Heart right ventricle (tissue), 16 donors: Measurements from ENCODE around the gene CCDC88A. TPM values are rescaled to one million over a fixed set of nuclear protein-coding genes. Genes with fewer than 3 reads are reported as not detected.
"Not testable (repeated sequence)": the region's sequence is repeated elsewhere in the genome, so short reads cannot be mapped to it uniquely, and the experiment has no call there.

ENCODE experiments used
- ATAC-seq, 8 donors: fragments of 200-7000 bp; cut with Tn5 transposase; one replicate each; pipeline ENCODE4 v1.9.1; 2020; ENCODE audit warnings: mild to moderate bottlenecking in 8 of 8, moderate library complexity in 8 of 8, moderate number of reproducible peaks in 1 of 8
- DNase-seq, 2 donors: peaks; one replicate each; pipeline ENCODE4 v3.0.0-alpha.2; 2020
- H3K27ac ChIP-seq, 10 donors: fragments of 200-600 bp; sonication (generic) in 2 of 10; one replicate each; pipeline versions ENCODE4 v1.5.0 to v1.8.0; 2020 to 2022; ENCODE audit warnings: mild to moderate bottlenecking in 3 of 10
- H3K27me3 ChIP-seq, 7 donors: fragments of 200-600 bp; one replicate each; pipeline ENCODE4 v1.8.0; 2021 to 2022; ENCODE audit warnings: mild to moderate bottlenecking in 2 of 7
- H3K36me3 ChIP-seq, 9 donors: fragments of 200-600 bp; sonication (generic) in 1 of 9; one replicate each; pipeline versions ENCODE4 v1.5.0 to v1.8.0; 2020 to 2022; ENCODE audit warnings: mild to moderate bottlenecking in 2 of 9
- H3K4me1 ChIP-seq, 9 donors: fragments of 200-600 bp; sonication (generic) in 1 of 9; one replicate each; pipeline versions ENCODE4 v1.5.0 to v1.8.0; 2020 to 2022; ENCODE audit warnings: mild to moderate bottlenecking in 4 of 9
- H3K4me3 ChIP-seq, 10 donors: fragments of 200-600 bp; sonication (generic) in 2 of 10; one replicate each; pipeline versions ENCODE4 v1.5.0 to v1.8.0; 2020 to 2022; ENCODE audit warnings: mild to moderate bottlenecking in 7 of 10, moderate library complexity in 2 of 10
- H3K9me3 ChIP-seq, 11 donors: fragments of 200-600 bp in 10 of 11; sonication (generic) in 2 of 11; one replicate each; pipeline versions ENCODE4 v1.5.0 to v1.8.0; 2013 to 2022; ENCODE audit warnings: mild to moderate bottlenecking in 2 of 11, control low read depth in 1 of 11, moderate library complexity in 1 of 11
- CTCF ChIP-seq, 9 donors: fragments of 200-600 bp; sonication (generic) in 2 of 9; IDR thresholded peaks; one replicate each; pipeline versions ENCODE4 v1.5.0 to v1.8.0; 2021 to 2022; ENCODE audit warnings: antibody characterized with exemption in 9 of 9, mild to moderate bottlenecking in 5 of 9, moderate library complexity in 1 of 9
- WGBS, 2 donors: extraction: QIAGEN DNeasy Blood & Tissue Kit; methylation state at CpG; one replicate each; pipeline ENCODE4 v1.1.7; 2013; ENCODE audit warnings: inconsistent platforms in 1 of 2; 5-methylcytosine and 5-hydroxymethylcytosine counted together
- intact Hi-C, 10 donors: fragments of 100-400 bp; cut with DNase I; formaldehyde crosslinking; loops; one replicate each; pipeline versions ENCODE4 v1.11.1 to v1.14.2; 2022
- polyA plus RNA-seq, 2 donors: library from polyadenylated mRNA; stranded (reverse); fragments of 200-250 nt; gene quantifications; one replicate each; pipeline ENCODE4 v1.2.3, GENCODE V29; 2013
- total RNA-seq, 10 donors: library from RNA; stranded (reverse); fragmentation: NEBNext Ultra II Directional in 3 of 10; extraction: Animal tissue kit (Norgen Biotek cat#: 25700) in 3 of 10; gene quantifications; one replicate each; pipeline versions ENCODE4 v1.2.1 to v1.2.4, GENCODE V29; 2021 to 2023
- donor health status: Arrhythmogenic right ventricular cardiomyopathy.
- donor health status: ischemic (EF 13 %, LVEDD 7.1; RV severe dilation, severe dysfunction).
- donor health status: healthy with polysubstance abuse.
- donor health status: DM: no; HTN: yes; CAD: no.
- donor health status: DM: no; HTN: no; CAD: no.
- donor health status: ischemic (EF 25% LVEDD 6.9; RV normal size, moderate dysfunction).
- donor health status: ischemic (EF 25% LVEDD 5.7; RV mildly dilated, moderate dysfunction).
- donor health status: healthy.
- donor health status: DM: yes; HTN: yes; CAD: no.
- donor health status: Ischemic cardiomyopathy.
- donor health status: ischemic (EF 35%, LVEDD 5.7; RV mildly dilated, moderate dysfunction).
- donor health status: nonischemic (EF 11% LVEDD 7.7; RV severe dilation, severe dysfunction).
- donor health status: DM: yes; HTN: yes; CAD: no.
- donor health status: PGD.
- donor health status: ischemic (EF 29% LVEDD 5.4; RV normal size, mild dysfunction).
- donor health status: nonischemic (EF 23%, LVEDD 6.1; RV moderate dilation, normal function).

CCDC88A gene
- total and polyA plus RNA-seq, 12 donors, result 7.8 to 45.4 (median 22.6) TPM

GRCh38 chr2:55268288-55268906 is 151.3 kb downstream of the CCDC88A start:
- ATAC-seq, result peak in 2 of 8 donors; percentile 1 to 10
- 15% methylated on average over 13 of the region's 13 CpGs for WGBS, 2 donors
- Histone ChIP-seq H3K4me1 (peaks cover 3 to 18% (median 15%) of the 10 kb centered on the region in 9 donors), H3K27ac (peak overlapping the region; percentile 75 to 93 (median 88)), H3K36me3 (peaks cover 0 to 43% (median 10%) of the 10 kb centered on the region in 9 donors), H3K9me3 (no peaks in the 10 kb centered on the region), H3K27me3 (no peaks in the 10 kb centered on the region), H3K4me3 (peak overlapping the region; percentile 53 to 94 (median 70))
- intact Hi-C loops, result loop anchor here in 3 of 10 donors (2.0 to 5.0 kb wide), 3 partner anchors 36 to 154 kb away; partner anchors contain the start of genes CLHC1 (in 2 of the 3), RPS27A (in 2 of the 3) and CCDC88A (in 1 of the 3)
- TF ChIP-seq CTCF (IDR thresholded peaks at IDR 0.05), result no peak
- DNase-seq, result no peak

- 92 to 97% methylated on average over 3 of the region's 3 CpGs for WGBS, 2 donors
- H3K4me3 ChIP-seq, H3K4me1 ChIP-seq, intact Hi-C loops, ATAC-seq, H3K27ac ChIP-seq, H3K27me3 ChIP-seq, H3K9me3 ChIP-seq, DNase-seq: not testable (repeated sequence)
- peaks cover 8 to 100% (median 56%) of the 10 kb centered on the region in 9 donors for H3K36me3 ChIP-seq
Observed at GRCh38 chr2:55259586-55259985, 160.1 kb downstream of the CCDC88A start.

GRCh38 chr2:55252832-55253231 is 166.8 kb downstream of the CCDC88A start:
- H3K4me1 ChIP-seq, result no peaks in the 10 kb centered on the region
- H3K27ac ChIP-seq, result no peak overlapping the region
- no peaks in the 10 kb centered on the region for H3K9me3 ChIP-seq
- 91 to 93% methylated on average over 3 of the region's 3 CpGs for WGBS, 2 donors
- ATAC-seq, result no peak
- no peak for TF ChIP-seq CTCF (IDR thresholded peaks at IDR 0.05)
- H3K27me3 ChIP-seq, result no peaks in the 10 kb centered on the region
- intact Hi-C loops, result no loop called here
- H3K4me3 ChIP-seq, result no peak overlapping the region
- DNase-seq, result no peak
- peaks cover 0 to 100% (median 40%) of the 10 kb centered on the region in 9 donors for H3K36me3 ChIP-seq

GRCh38 chr2:55247025-55247424 is 172.6 kb downstream of the CCDC88A start:
- H3K4me3 ChIP-seq, result no peak overlapping the region
- ATAC-seq (no peak), DNase-seq (no peak)
- 78 to 79% methylated on average over 5 of the region's 5 CpGs for WGBS, 2 donors
- H3K9me3 ChIP-seq, result no peaks in the 10 kb centered on the region
- peaks cover 0 to 100% (median 41%) of the 10 kb centered on the region in 9 donors for H3K36me3 ChIP-seq
- intact Hi-C loops, result no loop called here
- no peak overlapping the region for H3K27ac ChIP-seq
- no peak for TF ChIP-seq CTCF (IDR thresholded peaks at IDR 0.05)
- peaks cover 0 to 6% (median 0%) of the 10 kb centered on the region in 9 donors for H3K4me1 ChIP-seq
- no peaks in the 10 kb centered on the region for H3K27me3 ChIP-seq

GRCh38 chr2:55245411-55245810 is 174.2 kb downstream of the CCDC88A start:
- Histone ChIP-seq H3K36me3 (peaks cover 0 to 100% (median 40%) of the 10 kb centered on the region in 9 donors), H3K27me3 (no peaks in the 10 kb centered on the region), H3K9me3 (no peaks in the 10 kb centered on the region), H3K27ac (no peak overlapping the region), H3K4me1 (peaks cover 0 to 6% (median 0%) of the 10 kb centered on the region in 9 donors), H3K4me3 (no peak overlapping the region)
- ATAC-seq (no peak), DNase-seq (no peak)
- WGBS, 2 donors, result 92% methylated on average over 5 of the region's 5 CpGs
- intact Hi-C loops, result no loop called here
- no peak for TF ChIP-seq CTCF (IDR thresholded peaks at IDR 0.05)
